ENCODE results near the gene DCC. TPM values are rescaled to one million over a fixed set of nuclear protein-coding genes. Genes with fewer than 3 reads are reported as not detected.

Gene DCC
- total and polyA plus RNA-seq, 10 donors = 0.03 to 9.2 (median 0.91) TPM; not detected in 1

DNA sequence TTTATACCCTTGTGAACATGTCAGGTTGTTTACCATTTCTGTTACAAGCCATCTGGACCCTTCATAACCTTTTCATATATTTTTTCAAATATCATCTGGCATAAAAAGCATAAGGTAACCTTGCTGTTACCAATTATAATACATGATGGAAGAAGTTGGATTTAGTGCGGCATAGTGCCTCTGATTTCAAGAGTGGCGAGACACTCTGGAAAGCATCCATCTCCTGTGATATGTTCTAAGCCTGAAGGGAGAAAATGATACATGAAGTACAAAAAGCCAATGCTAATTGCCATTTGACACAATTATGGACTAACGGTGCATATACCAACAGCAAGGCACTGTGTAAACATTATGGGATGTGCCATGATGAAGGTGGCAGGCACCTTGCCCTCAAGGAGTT, 75.1 kb downstream of the DCC start:
- 87 to 94% (median 89%) methylated on average over 3 of the region's 3 CpGs for WGBS, 5 donors
- no peak for DNase-seq

DNA sequence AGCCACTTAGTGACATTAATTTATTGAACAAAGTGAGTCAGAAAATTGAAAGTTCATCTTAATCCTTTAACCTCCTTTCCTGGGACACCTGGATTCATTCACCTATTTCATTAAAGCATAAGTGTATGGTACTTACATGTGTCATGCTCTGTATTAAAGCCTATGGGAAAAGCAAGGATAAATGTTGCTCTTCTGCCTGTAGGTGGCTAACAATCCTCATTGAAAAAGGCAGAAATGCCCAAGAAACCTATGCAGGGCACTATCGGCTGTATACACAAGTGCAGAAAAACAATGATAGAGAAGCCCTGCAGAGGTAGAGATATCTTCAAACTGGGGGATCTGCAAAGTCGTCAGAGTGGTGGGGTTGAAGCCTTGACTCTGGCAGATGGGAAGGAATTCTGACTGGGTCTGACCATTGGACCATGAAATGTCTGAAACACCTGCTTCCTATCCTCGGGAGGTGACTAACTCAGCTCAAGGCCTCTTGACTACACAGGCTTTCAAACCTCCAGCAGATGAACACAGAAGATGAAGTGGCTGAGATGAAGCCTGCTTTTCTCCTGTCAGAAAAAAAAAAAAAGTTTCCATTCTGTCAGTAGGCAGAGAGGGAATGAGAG, 83.1 kb downstream of the DCC start:
- intact Hi-C loops (cut with DNase I; ENCODE audit: low total_unique reads) = no loop called here
- DNase-seq = no peak
- Histone ChIP-seq H3K9me3 (peaks cover 0 to 4% (median 0%) of the 10 kb centered on the region in 8 donors), H3K4me1 (no peaks in the 10 kb centered on the region), H3K27me3 (replicated peaks in 1 of 7) (no peaks in the 10 kb centered on the region), H3K36me3 (no peaks in the 10 kb centered on the region), H3K4me3 (no peak overlapping the region), H3K27ac (no peak overlapping the region)
- TF ChIP-seq POLR2AphosphoS5 (IDR thresholded peaks at IDR 0.05) = no peak
- TF ChIP-seq, protein P1, sequence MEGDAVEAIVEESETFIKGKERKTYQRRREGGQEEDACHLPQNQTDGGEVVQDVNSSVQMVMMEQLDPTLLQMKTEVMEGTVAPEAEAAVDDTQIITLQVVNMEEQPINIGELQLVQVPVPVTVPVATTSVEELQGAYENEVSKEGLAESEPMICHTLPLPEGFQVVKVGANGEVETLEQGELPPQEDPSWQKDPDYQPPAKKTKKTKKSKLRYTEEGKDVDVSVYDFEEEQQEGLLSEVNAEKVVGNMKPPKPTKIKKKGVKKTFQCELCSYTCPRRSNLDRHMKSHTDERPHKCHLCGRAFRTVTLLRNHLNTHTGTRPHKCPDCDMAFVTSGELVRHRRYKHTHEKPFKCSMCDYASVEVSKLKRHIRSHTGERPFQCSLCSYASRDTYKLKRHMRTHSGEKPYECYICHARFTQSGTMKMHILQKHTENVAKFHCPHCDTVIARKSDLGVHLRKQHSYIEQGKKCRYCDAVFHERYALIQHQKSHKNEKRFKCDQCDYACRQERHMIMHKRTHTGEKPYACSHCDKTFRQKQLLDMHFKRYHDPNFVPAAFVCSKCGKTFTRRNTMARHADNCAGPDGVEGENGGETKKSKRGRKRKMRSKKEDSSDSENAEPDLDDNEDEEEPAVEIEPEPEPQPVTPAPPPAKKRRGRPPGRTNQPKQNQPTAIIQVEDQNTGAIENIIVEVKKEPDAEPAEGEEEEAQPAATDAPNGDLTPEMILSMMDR (IDR thresholded peaks at IDR 0.05 in 8 of 11, conservative IDR thresholded peaks at IDR 0.05 in 3 of 11) = no peak
- no peak for TF ChIP-seq POLR2A (IDR thresholded peaks at IDR 0.05)
- WGBS, 5 donors = 37 to 50% (median 48%) methylated on average over 3 of the region's 3 CpGs

More for the DNA sequence above, 75.1 kb downstream of the DCC start:
- TF ChIP-seq, protein P1 (IDR thresholded peaks at IDR 0.05 in 8 of 11, conservative IDR thresholded peaks at IDR 0.05 in 3 of 11) = no peak
- TF ChIP-seq POLR2AphosphoS5 (IDR thresholded peaks at IDR 0.05) (no peak), POLR2A (IDR thresholded peaks at IDR 0.05) (no peak)
- H3K4me1 ChIP-seq = no peaks in the 10 kb centered on the region
- no peak overlapping the region for H3K27ac ChIP-seq
- H3K36me3 ChIP-seq = no peaks in the 10 kb centered on the region
- peaks cover 0 to 8% (median 0%) of the 10 kb centered on the region in 8 donors for H3K9me3 ChIP-seq
- no peak overlapping the region for H3K4me3 ChIP-seq
- intact Hi-C loops (cut with DNase I; ENCODE audit: low total_unique reads) = no loop called here
- no peaks in the 10 kb centered on the region for H3K27me3 ChIP-seq (replicated peaks in 1 of 7)

GRCh38 chr18:52426041-52426440, 86.0 kb downstream of the DCC start:
- Histone ChIP-seq H3K27ac (no peak overlapping the region), H3K9me3 (no peaks in the 10 kb centered on the region), H3K27me3 (replicated peaks in 1 of 7) (no peaks in the 10 kb centered on the region), H3K36me3 (no peaks in the 10 kb centered on the region), H3K4me3 (no peak overlapping the region), H3K4me1 (no peaks in the 10 kb centered on the region)
- intact Hi-C loops (cut with DNase I; ENCODE audit: low total_unique reads) = no loop called here
- WGBS, 5 donors = 76 to 82% (median 79%) methylated on average over 4 of the region's 4 CpGs
- DNase-seq = no peak
- TF ChIP-seq POLR2A (IDR thresholded peaks at IDR 0.05) = no peak
- TF ChIP-seq, protein P1 (IDR thresholded peaks at IDR 0.05 in 8 of 11, conservative IDR thresholded peaks at IDR 0.05 in 3 of 11) = no peak
- no peak for TF ChIP-seq POLR2AphosphoS5 (IDR thresholded peaks at IDR 0.05)

DNA sequence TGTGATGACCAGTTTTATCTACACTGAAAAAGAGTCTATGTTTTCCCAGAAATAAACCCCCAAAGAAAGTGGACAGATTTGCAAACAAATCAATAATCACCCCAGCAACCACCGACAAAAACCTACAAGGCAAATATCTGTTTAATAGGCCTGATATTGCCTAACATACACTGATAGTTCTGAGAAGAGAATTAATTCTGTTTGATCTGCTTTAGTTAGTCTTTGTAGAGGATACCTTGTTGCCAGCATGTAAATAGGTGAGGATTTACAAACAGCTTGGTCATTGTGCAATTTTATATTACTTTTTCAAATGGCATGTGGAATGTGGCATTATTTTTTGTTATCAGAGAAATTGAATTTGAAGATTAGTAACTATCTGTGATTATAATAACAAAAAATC, 86.5 kb downstream of the DCC start:
- H3K36me3 ChIP-seq = no peaks in the 10 kb centered on the region
- no peak overlapping the region for H3K4me3 ChIP-seq
- WGBS, 5 donors = 88 to 100% (median 97%) methylated on average over 1 of the region's 1 CpG
- H3K4me1 ChIP-seq = no peaks in the 10 kb centered on the region
- no peaks in the 10 kb centered on the region for H3K9me3 ChIP-seq
- no peak for DNase-seq
- no peak overlapping the region for H3K27ac ChIP-seq
- no peaks in the 10 kb centered on the region for H3K27me3 ChIP-seq (replicated peaks in 1 of 7)
- TF ChIP-seq POLR2AphosphoS5 (IDR thresholded peaks at IDR 0.05) = no peak
- TF ChIP-seq POLR2A (IDR thresholded peaks at IDR 0.05) = no peak
- TF ChIP-seq, protein P1 (IDR thresholded peaks at IDR 0.05 in 8 of 11, conservative IDR thresholded peaks at IDR 0.05 in 3 of 11) = no peak
- intact Hi-C loops (cut with DNase I; ENCODE audit: low total_unique reads) = no loop called here

All from spleen (tissue), 11 donors.